Vagina (tissue), 2 donors: ENCODE measurements around the gene TIPARP.

Experiments
- CTCF ChIP-seq, 3 experiments: fragments of 450-650 bp in 2 of 3; fragments of 200-600 bp in 1 of 3; sonication (generic) in 1 of 3; IDR thresholded peaks; one replicate each; pipeline ENCODE4 v1.5.1; 2017 to 2019; ENCODE audit warnings: antibody characterized with exemption in 3 of 3, mild to moderate bottlenecking in 2 of 3, moderate library complexity in 2 of 3
- POLR2A ChIP-seq, 2 donors: fragments of 450-650 bp; IDR thresholded peaks; one replicate each; pipeline ENCODE4 v1.6.1; 2017; ENCODE audit warnings: antibody characterized with exemption in 2 of 2, mild to moderate bottlenecking in 2 of 2, moderate library complexity in 2 of 2

- no peak for TF ChIP-seq CTCF (IDR thresholded peaks at IDR 0.05)
- TF ChIP-seq POLR2A (IDR thresholded peaks at IDR 0.05), result no peak
Observed at GRCh38 chr3:156704370-156705036, 30.1 kb downstream of the TIPARP start.
